DOHH2 (cell line): ENCODE data around the gene OSBPL10.

Experiments used
- H3F3A ChIP-seq: fragments of 200-600 bp; sonication (generic), shearing (Covaris generic); 2 replicates; pipeline ENCODE4 v1.6.0; 2016; ENCODE audit warnings: antibody characterized with exemption, mild to moderate bottlenecking; ENCODE audit not compliant: control insufficient read depth, insufficient read depth
- H3K27ac ChIP-seq: fragments of 200-600 bp; sonication (generic); 2 replicates; pipeline ENCODE4 v1.5.1; 2014; ENCODE audit warnings: low read depth, mild to moderate bottlenecking, low read length, moderate library complexity
- H3K27me3 ChIP-seq: fragments of 200-600 bp; sonication (generic); 2 replicates; pipeline ENCODE4 v1.6.1; 2014; ENCODE audit warnings: mild to moderate bottlenecking, low read length, mixed read lengths; ENCODE audit not compliant: control insufficient read depth
- H3K36me3 ChIP-seq: fragments of 200-600 bp; sonication (generic); 2 replicates; pipeline ENCODE4 v1.6.1; 2014; ENCODE audit warnings: mild to moderate bottlenecking, low read length, moderate library complexity, mixed read lengths; ENCODE audit not compliant: control insufficient read depth
- H3K4me1 ChIP-seq: fragments of 200-600 bp; sonication (generic); 2 replicates; pipeline ENCODE4 v1.6.1; 2014; ENCODE audit warnings: mild to moderate bottlenecking, low read length, mixed read lengths; ENCODE audit not compliant: control insufficient read depth
- H3K4me2 ChIP-seq: fragments of 200-600 bp; sonication (generic); 2 replicates; pipeline ENCODE4 v1.6.0; 2014; ENCODE audit warnings: mild to moderate bottlenecking, low read length, moderate library complexity
- H3K4me3 ChIP-seq: fragments of 200-600 bp; sonication (generic); 2 replicates; pipeline ENCODE4 v1.5.1; 2014; ENCODE audit warnings: mild to moderate bottlenecking, low read length, mixed read lengths
- H3K79me2 ChIP-seq: fragments of 200-600 bp; sonication (generic); 2 replicates; pipeline ENCODE4 v1.6.1; 2014; ENCODE audit warnings: mild to moderate bottlenecking, low read length, mixed read lengths; ENCODE audit not compliant: control insufficient read depth
- H3K9me2 ChIP-seq: fragments of 200-600 bp; sonication (generic); replicated peaks from 2 replicates; pipeline ENCODE4 v1.6.1; 2014; ENCODE audit warnings: mild to moderate bottlenecking, low read length, mixed read lengths; ENCODE audit not compliant: control insufficient read depth
- H3K9me3 ChIP-seq: fragments of 200-600 bp; sonication (generic); 2 replicates; pipeline ENCODE4 v1.6.1; 2014; ENCODE audit warnings: antibody characterized with exemption, low read length, mixed read lengths; ENCODE audit not compliant: control insufficient read depth, insufficient read depth
- H4K20me1 ChIP-seq: fragments of 200-600 bp; sonication (generic); 2 replicates; pipeline ENCODE4 v1.6.0; 2014; ENCODE audit warnings: low read depth, mild to moderate bottlenecking, antibody characterized with exemption, low read length, moderate library complexity; ENCODE audit not compliant: control insufficient read depth, insufficient read depth
- EZH2phosphoT487 ChIP-seq: fragments of 200-600 bp; sonication (generic); IDR thresholded peaks from 2 replicates; pipeline ENCODE4 v1.6.1; 2017; ENCODE audit warnings: borderline replicate concordance, mild to moderate bottlenecking, antibody characterized with exemption, low read length, moderate library complexity, mixed read lengths
- TF ChIP-seq, protein P1 (sequence below): fragments of 200-600 bp; sonication (generic); IDR thresholded peaks from one replicate; pipeline ENCODE4 v1.5.1; 2014; ENCODE audit warnings: antibody characterized with exemption, mild to moderate bottlenecking, low read depth, low read length; ENCODE audit not compliant: poor library complexity, severe bottlenecking

The OSBPL10 gene

DNA sequence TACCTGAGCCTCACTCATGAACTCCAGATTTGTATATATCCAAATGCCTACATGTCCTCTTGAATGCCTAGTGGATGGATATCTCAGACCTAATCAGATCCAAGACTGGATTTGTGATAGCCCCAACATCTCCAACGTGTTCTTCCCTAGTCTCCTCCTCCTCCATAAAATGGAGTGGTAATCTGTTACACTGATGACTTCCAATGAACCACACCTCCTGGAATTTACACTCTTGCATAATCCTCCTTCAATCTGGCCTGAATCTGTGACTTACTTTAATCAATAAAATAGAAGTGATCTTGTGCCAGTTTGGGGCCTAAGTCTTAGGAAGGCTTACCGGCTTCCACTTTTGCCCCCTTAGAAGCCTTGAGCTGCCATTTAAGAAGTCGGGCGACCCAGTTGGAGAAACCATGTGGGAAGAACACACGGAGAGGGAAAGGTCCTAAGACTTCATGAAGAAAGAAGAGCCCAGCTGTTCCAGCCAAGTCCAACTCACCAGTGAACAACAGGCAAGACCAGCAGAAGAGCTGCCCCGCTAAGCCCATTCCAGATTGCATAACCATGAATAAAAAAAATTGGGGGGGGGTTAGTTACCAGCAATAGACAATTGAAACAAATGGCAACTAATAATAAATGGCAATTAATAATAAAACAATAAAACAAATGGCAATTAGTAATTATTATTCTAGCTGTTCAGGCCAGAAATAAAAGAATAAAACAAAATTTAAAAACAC is 284.1 kb downstream of the OSBPL10 start:
- no peaks in the 10 kb centered on the region for H4K20me1 ChIP-seq
- H3K36me3 ChIP-seq = peaks cover 47% of the 10 kb centered on the region
- H3K27ac ChIP-seq = no peak overlapping the region
- no peaks in the 10 kb centered on the region for H3K4me1 ChIP-seq
- no peaks in the 10 kb centered on the region for H3F3A ChIP-seq
- H3K4me3 ChIP-seq = no peak overlapping the region
- H3K9me2 ChIP-seq = no peaks in the 10 kb centered on the region
- no peaks in the 10 kb centered on the region for H3K27me3 ChIP-seq
- no peak overlapping the region for H3K4me2 ChIP-seq
- TF ChIP-seq EZH2phosphoT487 = no peak
- TF ChIP-seq, protein P1, sequence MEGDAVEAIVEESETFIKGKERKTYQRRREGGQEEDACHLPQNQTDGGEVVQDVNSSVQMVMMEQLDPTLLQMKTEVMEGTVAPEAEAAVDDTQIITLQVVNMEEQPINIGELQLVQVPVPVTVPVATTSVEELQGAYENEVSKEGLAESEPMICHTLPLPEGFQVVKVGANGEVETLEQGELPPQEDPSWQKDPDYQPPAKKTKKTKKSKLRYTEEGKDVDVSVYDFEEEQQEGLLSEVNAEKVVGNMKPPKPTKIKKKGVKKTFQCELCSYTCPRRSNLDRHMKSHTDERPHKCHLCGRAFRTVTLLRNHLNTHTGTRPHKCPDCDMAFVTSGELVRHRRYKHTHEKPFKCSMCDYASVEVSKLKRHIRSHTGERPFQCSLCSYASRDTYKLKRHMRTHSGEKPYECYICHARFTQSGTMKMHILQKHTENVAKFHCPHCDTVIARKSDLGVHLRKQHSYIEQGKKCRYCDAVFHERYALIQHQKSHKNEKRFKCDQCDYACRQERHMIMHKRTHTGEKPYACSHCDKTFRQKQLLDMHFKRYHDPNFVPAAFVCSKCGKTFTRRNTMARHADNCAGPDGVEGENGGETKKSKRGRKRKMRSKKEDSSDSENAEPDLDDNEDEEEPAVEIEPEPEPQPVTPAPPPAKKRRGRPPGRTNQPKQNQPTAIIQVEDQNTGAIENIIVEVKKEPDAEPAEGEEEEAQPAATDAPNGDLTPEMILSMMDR = no peak
- H3K79me2 ChIP-seq = no peaks in the 10 kb centered on the region
- H3K9me3 ChIP-seq = no peaks in the 10 kb centered on the region

- no peaks in the 10 kb centered on the region for H3F3A ChIP-seq
- peaks cover 47% of the 10 kb centered on the region for H3K36me3 ChIP-seq
- TF ChIP-seq EZH2phosphoT487 = no peak
- TF ChIP-seq, protein P1 = no peak
- H3K27ac ChIP-seq = no peak overlapping the region
- no peaks in the 10 kb centered on the region for H3K9me3 ChIP-seq
- no peaks in the 10 kb centered on the region for H4K20me1 ChIP-seq
- no peaks in the 10 kb centered on the region for H3K27me3 ChIP-seq
- no peaks in the 10 kb centered on the region for H3K9me2 ChIP-seq
- no peaks in the 10 kb centered on the region for H3K4me1 ChIP-seq
- H3K4me3 ChIP-seq = no peak overlapping the region
- no peak overlapping the region for H3K4me2 ChIP-seq
- no peaks in the 10 kb centered on the region for H3K79me2 ChIP-seq
These were observed 285.1 kb downstream of the OSBPL10 start for GRCh38 chr3:31696009-31696297.

- peaks cover 47% of the 10 kb centered on the region for H3K36me3 ChIP-seq
- H3K9me3 ChIP-seq = no peaks in the 10 kb centered on the region
- H3F3A ChIP-seq = no peaks in the 10 kb centered on the region
- H3K9me2 ChIP-seq = no peaks in the 10 kb centered on the region
- no peaks in the 10 kb centered on the region for H3K79me2 ChIP-seq
- no peaks in the 10 kb centered on the region for H3K4me1 ChIP-seq
- H3K27me3 ChIP-seq = no peaks in the 10 kb centered on the region
- no peak for TF ChIP-seq EZH2phosphoT487
- TF ChIP-seq, protein P1 = peak; percentile 47
- H3K27ac ChIP-seq = no peak overlapping the region
- H3K4me2 ChIP-seq = no peak overlapping the region
- H3K4me3 ChIP-seq = no peak overlapping the region
- no peaks in the 10 kb centered on the region for H4K20me1 ChIP-seq
These were observed 285.6 kb downstream of the OSBPL10 start for GRCh38 chr3:31695280-31696008.
